Measurements from ENCODE around the gene BACE1.

DNA sequence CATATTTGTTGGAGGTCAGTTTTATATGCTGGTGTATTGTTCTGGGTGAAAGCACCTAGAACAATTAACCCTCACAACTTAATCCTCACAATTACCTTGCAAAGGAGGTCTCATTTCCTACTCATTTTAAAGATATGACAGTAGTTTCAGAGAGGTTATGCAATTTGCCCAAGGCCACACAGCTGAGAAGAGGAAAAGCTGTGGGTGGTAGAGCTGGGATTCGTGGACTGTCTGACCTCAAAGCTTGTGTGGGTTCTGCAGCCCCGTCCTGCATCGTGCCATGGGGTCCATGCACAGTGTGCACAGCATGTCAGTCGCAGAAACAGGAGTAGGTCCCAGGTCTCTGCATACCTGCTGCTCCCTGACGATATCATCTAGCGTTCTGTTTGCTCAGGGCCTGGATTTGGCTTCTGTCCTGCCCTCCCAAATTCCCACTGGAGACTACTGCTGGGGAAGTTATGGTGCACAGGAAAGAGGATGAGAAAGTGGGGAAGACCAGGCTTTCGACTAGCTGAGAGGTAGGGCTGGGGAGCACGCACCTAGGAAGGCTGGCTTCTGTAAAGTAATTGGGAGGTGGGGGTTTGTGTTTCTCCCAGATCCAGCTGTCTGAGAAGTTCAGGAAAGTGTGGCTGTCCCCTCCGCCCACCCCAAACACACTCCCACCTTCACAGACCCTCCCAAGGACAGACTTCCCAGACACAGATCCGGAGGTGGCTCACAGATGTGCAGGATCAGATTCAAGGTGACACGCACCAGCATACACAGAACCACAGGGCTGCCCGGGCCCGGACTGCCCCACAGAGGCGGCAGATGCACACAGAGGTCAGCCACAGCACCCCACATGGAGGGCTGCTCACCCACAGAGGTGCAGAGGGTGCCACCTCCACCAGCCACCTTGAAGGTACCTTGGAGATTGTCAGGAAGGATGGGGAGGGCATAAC is 2.0 kb downstream of the BACE1 start:
- TF ChIP-seq POLR2A (IDR thresholded peaks at IDR 0.05) = no peak
- TF ChIP-seq, protein P1, sequence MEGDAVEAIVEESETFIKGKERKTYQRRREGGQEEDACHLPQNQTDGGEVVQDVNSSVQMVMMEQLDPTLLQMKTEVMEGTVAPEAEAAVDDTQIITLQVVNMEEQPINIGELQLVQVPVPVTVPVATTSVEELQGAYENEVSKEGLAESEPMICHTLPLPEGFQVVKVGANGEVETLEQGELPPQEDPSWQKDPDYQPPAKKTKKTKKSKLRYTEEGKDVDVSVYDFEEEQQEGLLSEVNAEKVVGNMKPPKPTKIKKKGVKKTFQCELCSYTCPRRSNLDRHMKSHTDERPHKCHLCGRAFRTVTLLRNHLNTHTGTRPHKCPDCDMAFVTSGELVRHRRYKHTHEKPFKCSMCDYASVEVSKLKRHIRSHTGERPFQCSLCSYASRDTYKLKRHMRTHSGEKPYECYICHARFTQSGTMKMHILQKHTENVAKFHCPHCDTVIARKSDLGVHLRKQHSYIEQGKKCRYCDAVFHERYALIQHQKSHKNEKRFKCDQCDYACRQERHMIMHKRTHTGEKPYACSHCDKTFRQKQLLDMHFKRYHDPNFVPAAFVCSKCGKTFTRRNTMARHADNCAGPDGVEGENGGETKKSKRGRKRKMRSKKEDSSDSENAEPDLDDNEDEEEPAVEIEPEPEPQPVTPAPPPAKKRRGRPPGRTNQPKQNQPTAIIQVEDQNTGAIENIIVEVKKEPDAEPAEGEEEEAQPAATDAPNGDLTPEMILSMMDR (IDR thresholded peaks at IDR 0.05) = no peak
